Vagina (tissue), 2 donors: ENCODE data around the gene WNT7B. TPM values are rescaled to one million over a fixed set of nuclear protein-coding genes. Genes with fewer than 3 reads are reported as not detected.

Experiments
- DNase-seq, 2 donors: peaks; one replicate each; pipeline ENCODE4 v3.0.0-alpha.2; 2017; ENCODE audit errors: extremely low spot score in 2 of 2
- H3K27ac ChIP-seq: fragments of 200-600 bp; sonication (generic); one replicate; pipeline ENCODE4 v1.5.1; 2019
- H3K27me3 ChIP-seq: fragments of 200-600 bp; sonication (generic); one replicate; pipeline ENCODE4 v1.5.1; 2019
- H3K36me3 ChIP-seq, 2 donors: fragments of 200-600 bp; sonication (generic); one replicate each; pipeline ENCODE4 v1.5.1; 2017 to 2019
- H3K4me1 ChIP-seq: fragments of 200-600 bp; sonication (generic); one replicate; pipeline ENCODE4 v1.5.1; 2019
- H3K4me3 ChIP-seq, 2 donors: fragments of 200-600 bp; sonication (generic); 1 replicate in 1 of 2; 2 replicates in 1 of 2; pipeline ENCODE4 v1.5.1; 2016 to 2019
- H3K9me3 ChIP-seq: fragments of 200-600 bp; sonication (generic); one replicate; pipeline ENCODE4 v1.5.1; 2019
- CTCF ChIP-seq, 3 experiments: fragments of 450-650 bp in 2 of 3; fragments of 200-600 bp in 1 of 3; sonication (generic) in 1 of 3; IDR thresholded peaks; one replicate each; pipeline ENCODE4 v1.5.1; 2017 to 2019; ENCODE audit warnings: antibody characterized with exemption in 3 of 3, mild to moderate bottlenecking in 2 of 3, moderate library complexity in 2 of 3
- POLR2A ChIP-seq, 2 donors: fragments of 450-650 bp; IDR thresholded peaks; one replicate each; pipeline ENCODE4 v1.6.1; 2017; ENCODE audit warnings: antibody characterized with exemption in 2 of 2, mild to moderate bottlenecking in 2 of 2, moderate library complexity in 2 of 2
- POLR2AphosphoS5 ChIP-seq, 2 donors: sonication (generic); formaldehyde crosslinking; IDR thresholded peaks; one replicate each; pipeline ENCODE4 v1.9.0; 2017; ENCODE audit warnings: antibody characterized with exemption in 2 of 2, mild to moderate bottlenecking in 2 of 2, low read depth in 1 of 2; ENCODE audit not compliant: insufficient read depth in 1 of 2
- intact Hi-C: fragments of 100-400 bp; cut with DNase I; formaldehyde crosslinking; loops from one replicate; pipeline ENCODE4 v1.15.1; 2023
- total RNA-seq: library from RNA; depleted of rRNA; stranded (reverse); fragments of >200 nt; gene quantifications from one replicate; pipeline ENCODE4 v1.2.3, GENCODE V29; 2016

WNT7B gene
- total RNA-seq, 1 donor from 2014 or later = 7.1 TPM

- Histone ChIP-seq H3K9me3 (no peaks in the 10 kb centered on the region), H3K4me1 (peaks cover 29% of the 10 kb centered on the region), H3K27me3 (no peaks in the 10 kb centered on the region), H3K27ac (no peak overlapping the region), H3K4me3 (no peak overlapping the region), H3K36me3 (no peaks in the 10 kb centered on the region)
- DNase-seq = no peak
- intact Hi-C loops = no loop called here
- no peak for TF ChIP-seq POLR2A (IDR thresholded peaks at IDR 0.05)
- no peak for TF ChIP-seq CTCF (IDR thresholded peaks at IDR 0.05)
- TF ChIP-seq POLR2AphosphoS5 (IDR thresholded peaks at IDR 0.05; ENCODE audit: insufficient read depth in 1 of 2, low read depth in 1 of 2) = no peak
Observed at GRCh38 chr22:46023558-46023981, 46.6 kb upstream of the WNT7B start.

GRCh38 chr22:46022881-46023512 lies 46.0 kb upstream of the WNT7B start:
- H3K9me3 ChIP-seq = no peaks in the 10 kb centered on the region
- TF ChIP-seq POLR2AphosphoS5 (IDR thresholded peaks at IDR 0.05; ENCODE audit: insufficient read depth in 1 of 2, low read depth in 1 of 2) = no peak
- no peak for TF ChIP-seq POLR2A (IDR thresholded peaks at IDR 0.05)
- TF ChIP-seq CTCF (IDR thresholded peaks at IDR 0.05) = no peak
- H3K4me3 ChIP-seq = no peak overlapping the region
- no peak for DNase-seq
- H3K36me3 ChIP-seq = no peaks in the 10 kb centered on the region
- intact Hi-C loops = no loop called here
- no peaks in the 10 kb centered on the region for H3K27me3 ChIP-seq
- H3K27ac ChIP-seq = no peak overlapping the region
- peaks cover 28% of the 10 kb centered on the region for H3K4me1 ChIP-seq

DNA sequence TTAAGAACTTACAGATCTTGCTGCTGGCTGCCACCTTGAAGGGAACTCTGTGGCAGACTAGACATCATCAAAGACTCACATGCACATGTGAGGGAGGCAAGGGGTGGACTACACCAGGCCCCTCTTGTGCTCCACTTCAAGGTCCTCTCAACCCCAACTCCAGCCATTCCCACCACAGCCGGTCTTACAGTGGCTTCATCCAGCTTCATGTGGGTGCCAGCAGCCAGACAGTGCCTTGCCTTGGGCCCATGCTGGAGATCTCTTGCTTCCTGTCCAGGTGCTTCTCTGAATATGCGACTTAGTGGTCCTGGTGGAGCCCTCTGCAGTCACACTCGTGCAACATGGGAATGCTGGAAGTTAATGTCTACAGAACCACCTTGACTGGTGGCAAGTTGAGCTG lies 44.6 kb upstream of the WNT7B start:
- Histone ChIP-seq H3K27ac (no peak overlapping the region), H3K9me3 (no peaks in the 10 kb centered on the region), H3K4me1 (peaks cover 16% of the 10 kb centered on the region), H3K27me3 (no peaks in the 10 kb centered on the region), H3K4me3 (no peak overlapping the region), H3K36me3 (no peaks in the 10 kb centered on the region)
- TF ChIP-seq POLR2A (IDR thresholded peaks at IDR 0.05) = no peak
- TF ChIP-seq POLR2AphosphoS5 (IDR thresholded peaks at IDR 0.05; ENCODE audit: insufficient read depth in 1 of 2, low read depth in 1 of 2) = no peak
- no peak for TF ChIP-seq CTCF (IDR thresholded peaks at IDR 0.05)
- intact Hi-C loops = no loop called here
- DNase-seq = no peak

GRCh38 chr22:46019351-46019750 lies 42.4 kb upstream of the WNT7B start:
- TF ChIP-seq POLR2AphosphoS5 (IDR thresholded peaks at IDR 0.05; ENCODE audit: insufficient read depth in 1 of 2, low read depth in 1 of 2) (no peak), CTCF (IDR thresholded peaks at IDR 0.05) (no peak), POLR2A (IDR thresholded peaks at IDR 0.05) (no peak)
- H3K4me3 ChIP-seq = no peak overlapping the region
- H3K27ac ChIP-seq = no peak overlapping the region
- H3K36me3 ChIP-seq = no peaks in the 10 kb centered on the region
- no peaks in the 10 kb centered on the region for H3K27me3 ChIP-seq
- peaks cover 21% of the 10 kb centered on the region for H3K4me1 ChIP-seq
- no peak for DNase-seq
- intact Hi-C loops = no loop called here
- no peaks in the 10 kb centered on the region for H3K9me3 ChIP-seq

- DNase-seq = no peak
- peaks cover 25% of the 10 kb centered on the region for H3K4me1 ChIP-seq
- H3K9me3 ChIP-seq = no peaks in the 10 kb centered on the region
- no peak overlapping the region for H3K27ac ChIP-seq
- no peaks in the 10 kb centered on the region for H3K27me3 ChIP-seq
- no peaks in the 10 kb centered on the region for H3K36me3 ChIP-seq
- intact Hi-C loops = no loop called here
- H3K4me3 ChIP-seq = no peak overlapping the region
- no peak for TF ChIP-seq POLR2AphosphoS5 (IDR thresholded peaks at IDR 0.05; ENCODE audit: insufficient read depth in 1 of 2, low read depth in 1 of 2)
- TF ChIP-seq POLR2A (IDR thresholded peaks at IDR 0.05) = no peak
- TF ChIP-seq CTCF (IDR thresholded peaks at IDR 0.05) = no peak
Observed at GRCh38 chr22:46018859-46019258, 41.9 kb upstream of the WNT7B start.
